Dendritic cell treated with granulocyte-macrophage colony-stimulating factor and Interleukin-4, amounts not matched to agents 40 ng/mL and 50 ng/mL, for 4 days (primary cell): ENCODE data around the gene UTP3.

ENCODE experiments used
- H3K27ac Mint-ChIP-seq: one replicate; pipeline ENCODE4 v1.8.0; 2022; ENCODE audit warnings: mild to moderate bottlenecking, mixed read lengths
- H3K27me3 Mint-ChIP-seq: one replicate; pipeline ENCODE4 v1.8.0; 2022; ENCODE audit warnings: mild to moderate bottlenecking, mixed read lengths
- H3K36me3 Mint-ChIP-seq: one replicate; pipeline ENCODE4 v1.8.0; 2022; ENCODE audit warnings: low read depth, mixed read lengths
- H3K4me1 Mint-ChIP-seq: one replicate; pipeline ENCODE4 v1.8.0; 2022; ENCODE audit warnings: low read depth, mixed read lengths
- H3K4me3 Mint-ChIP-seq: one replicate; pipeline ENCODE4 v1.8.0; 2022; ENCODE audit warnings: mild to moderate bottlenecking, moderate library complexity, mixed read lengths
- H3K9me3 Mint-ChIP-seq: one replicate; pipeline ENCODE4 v1.8.0; 2022; ENCODE audit warnings: mixed read lengths
- intact Hi-C: fragments of 100-400 bp; cut with micrococcal nuclease; formaldehyde crosslinking; loops from one replicate; pipeline ENCODE4 v1.15.0; 2022

The UTP3 gene

GRCh38 chr4:70737006-70737405, 48.7 kb downstream of the UTP3 start:
- Mint-ChIP-seq H3K27me3 (no peaks in the 10 kb centered on the region), H3K4me1 (peaks cover 15% of the 10 kb centered on the region), H3K9me3 (no peaks in the 10 kb centered on the region), H3K4me3 (no peak overlapping the region), H3K27ac (no peak overlapping the region), H3K36me3 (no peaks in the 10 kb centered on the region)
- intact Hi-C loops: no loop called here

- intact Hi-C loops: no loop called here
- H3K27me3 Mint-ChIP-seq: no peaks in the 10 kb centered on the region
- H3K27ac Mint-ChIP-seq: no peak overlapping the region
- peaks cover 19% of the 10 kb centered on the region for H3K4me1 Mint-ChIP-seq
- H3K4me3 Mint-ChIP-seq: no peak overlapping the region
- no peaks in the 10 kb centered on the region for H3K36me3 Mint-ChIP-seq
- H3K9me3 Mint-ChIP-seq: no peaks in the 10 kb centered on the region
These were observed 49.1 kb downstream of the UTP3 start for GRCh38 chr4:70737409-70737808.

GRCh38 chr4:70739496-70740337, 51.4 kb downstream of the UTP3 start:
- Mint-ChIP-seq H3K4me3 (no peak overlapping the region), H3K36me3 (no peaks in the 10 kb centered on the region), H3K27ac (no peak overlapping the region), H3K4me1 (peaks cover 18% of the 10 kb centered on the region), H3K9me3 (no peaks in the 10 kb centered on the region), H3K27me3 (no peaks in the 10 kb centered on the region)
- intact Hi-C loops: no loop called here
